ENCODE data around the gene TPM4. TPM values are rescaled to one million over a fixed set of nuclear protein-coding genes. Genes with fewer than 3 reads are reported as not detected.

The TPM4 gene
- total RNA-seq, 1 donor from 2014 or later = 535 TPM

- Mint-ChIP-seq H3K36me3 (no peaks in the 10 kb centered on the region), H3K4me1 (peaks cover 2% of the 10 kb centered on the region), H3K27me3 (ENCODE audit: insufficient read depth, low read depth) (peaks cover 14% of the 10 kb centered on the region), H3K4me3 (no peak overlapping the region), H3K27ac (no peak overlapping the region), H3K9me3 (no peaks in the 10 kb centered on the region)
- no peak overlapping the region for H3K27ac ChIP-seq
- no peaks in the 10 kb centered on the region for H3K4me1 ChIP-seq
- H2AFZ ChIP-seq (replicated peaks) = no peak overlapping the region
- no peak overlapping the region for H3K4me3 ChIP-seq
- no peak overlapping the region for H3K4me2 ChIP-seq
- no peaks in the 10 kb centered on the region for H4K20me1 ChIP-seq (ENCODE audit: low read depth)
- DNase-seq (ENCODE audit: low spot score) = no peak
- H3K9me3 ChIP-seq (ENCODE audit: low read depth) = no peaks in the 10 kb centered on the region
- H3K36me3 ChIP-seq = no peaks in the 10 kb centered on the region
- TF ChIP-seq EZH2phosphoT487 (IDR thresholded peaks at IDR 0.05) (no peak), CTCF (IDR thresholded peaks at IDR 0.05) (no peak), EZH2 (IDR thresholded peaks at IDR 0.05) (no peak)
- no peaks in the 10 kb centered on the region for H3K79me2 ChIP-seq (ENCODE audit: low read depth)
- H3F3A ChIP-seq (ENCODE audit: low read depth) = no peaks in the 10 kb centered on the region
- H3K27me3 ChIP-seq = peaks cover 21% of the 10 kb centered on the region
- H3K9ac ChIP-seq = no peak overlapping the region
Measured at GRCh38 chr19:16045893-16046292, 30.4 kb upstream of the TPM4 start.

GRCh38 chr19:16048583-16048982 lies 27.7 kb upstream of the TPM4 start:
- Histone ChIP-seq H3K9me3 (ENCODE audit: low read depth) (no peaks in the 10 kb centered on the region), H3K79me2 (ENCODE audit: low read depth) (no peaks in the 10 kb centered on the region), H3K4me1 (no peaks in the 10 kb centered on the region), H3K9ac (no peak overlapping the region), H3F3A (ENCODE audit: low read depth) (no peaks in the 10 kb centered on the region), H3K27me3 (peaks cover 7% of the 10 kb centered on the region), H4K20me1 (ENCODE audit: low read depth) (no peaks in the 10 kb centered on the region), H3K4me2 (no peak overlapping the region), H3K4me3 (no peak overlapping the region), H3K27ac (no peak overlapping the region), H3K36me3 (no peaks in the 10 kb centered on the region), H2AFZ (replicated peaks) (no peak overlapping the region)
- Mint-ChIP-seq H3K4me1 (no peaks in the 10 kb centered on the region), H3K27me3 (ENCODE audit: insufficient read depth, low read depth) (peaks cover 11% of the 10 kb centered on the region), H3K4me3 (no peak overlapping the region), H3K27ac (no peak overlapping the region), H3K9me3 (no peaks in the 10 kb centered on the region), H3K36me3 (no peaks in the 10 kb centered on the region)
- TF ChIP-seq CTCF (IDR thresholded peaks at IDR 0.05) (no peak), EZH2phosphoT487 (IDR thresholded peaks at IDR 0.05) (no peak), EZH2 (IDR thresholded peaks at IDR 0.05) (no peak)
- no peak for DNase-seq (ENCODE audit: low spot score)

- Histone ChIP-seq H3K79me2 (ENCODE audit: low read depth) (no peaks in the 10 kb centered on the region), H4K20me1 (ENCODE audit: low read depth) (no peaks in the 10 kb centered on the region), H3K4me1 (no peaks in the 10 kb centered on the region), H3K36me3 (no peaks in the 10 kb centered on the region), H3K9ac (no peak overlapping the region), H3K27me3 (peaks cover 7% of the 10 kb centered on the region), H3K9me3 (ENCODE audit: low read depth) (no peaks in the 10 kb centered on the region), H3K4me3 (no peak overlapping the region), H3K27ac (no peak overlapping the region), H2AFZ (replicated peaks) (no peak overlapping the region), H3K4me2 (no peak overlapping the region), H3F3A (ENCODE audit: low read depth) (no peaks in the 10 kb centered on the region)
- H3K27me3 Mint-ChIP-seq (ENCODE audit: insufficient read depth, low read depth) = peaks cover 9% of the 10 kb centered on the region
- no peaks in the 10 kb centered on the region for H3K4me1 Mint-ChIP-seq
- H3K36me3 Mint-ChIP-seq = no peaks in the 10 kb centered on the region
- no peak for TF ChIP-seq CTCF (IDR thresholded peaks at IDR 0.05)
- H3K4me3 Mint-ChIP-seq = no peak overlapping the region
- DNase-seq (ENCODE audit: low spot score) = no peak
- no peak overlapping the region for H3K27ac Mint-ChIP-seq
- peaks cover 7% of the 10 kb centered on the region for H3K9me3 Mint-ChIP-seq
Measured at GRCh38 chr19:16051254-16052025, 24.9 kb upstream of the TPM4 start.
